Thyroid gland (tissue), 4 donors: ENCODE data around the gene POPDC3.

Source experiments
- POLR2A ChIP-seq, 2 donors: fragments of 450-650 bp; IDR thresholded peaks; one replicate each; pipeline ENCODE4 v1.6.1; 2017; ENCODE audit warnings: antibody characterized with exemption in 2 of 2, mild to moderate bottlenecking in 2 of 2, moderate library complexity in 1 of 2
- TF ChIP-seq, protein P1 (sequence below), 6 experiments: fragments of 200-600 bp in 3 of 6; fragments of 450-650 bp in 3 of 6; sonication (generic) in 3 of 6; IDR thresholded peaks; one replicate each; pipeline ENCODE4 v1.5.1; 2016 to 2019; ENCODE audit warnings: antibody characterized with exemption in 6 of 6, mild to moderate bottlenecking in 2 of 6, inconsistent platforms in 1 of 6, moderate library complexity in 1 of 6

DNA sequence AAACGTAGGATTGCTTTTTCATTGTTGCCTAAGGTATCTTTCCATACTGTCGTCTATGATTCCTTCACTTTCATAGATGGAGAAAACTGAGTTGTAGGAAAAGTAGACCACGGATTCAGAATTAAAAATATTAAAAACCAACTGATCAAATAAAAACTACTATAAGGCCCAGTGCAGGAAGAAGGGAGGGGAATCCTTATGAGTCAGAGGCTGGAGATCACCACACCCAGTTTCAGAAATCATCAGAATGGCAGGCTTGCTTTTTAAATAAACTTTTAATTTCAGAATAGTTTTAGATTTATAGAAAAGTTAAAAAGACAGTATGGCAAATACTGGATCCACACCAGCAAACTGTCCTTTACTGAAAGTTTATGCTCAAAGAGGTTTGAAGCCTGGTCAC, 32.0 kb upstream of the POPDC3 start:
- TF ChIP-seq, protein P1, sequence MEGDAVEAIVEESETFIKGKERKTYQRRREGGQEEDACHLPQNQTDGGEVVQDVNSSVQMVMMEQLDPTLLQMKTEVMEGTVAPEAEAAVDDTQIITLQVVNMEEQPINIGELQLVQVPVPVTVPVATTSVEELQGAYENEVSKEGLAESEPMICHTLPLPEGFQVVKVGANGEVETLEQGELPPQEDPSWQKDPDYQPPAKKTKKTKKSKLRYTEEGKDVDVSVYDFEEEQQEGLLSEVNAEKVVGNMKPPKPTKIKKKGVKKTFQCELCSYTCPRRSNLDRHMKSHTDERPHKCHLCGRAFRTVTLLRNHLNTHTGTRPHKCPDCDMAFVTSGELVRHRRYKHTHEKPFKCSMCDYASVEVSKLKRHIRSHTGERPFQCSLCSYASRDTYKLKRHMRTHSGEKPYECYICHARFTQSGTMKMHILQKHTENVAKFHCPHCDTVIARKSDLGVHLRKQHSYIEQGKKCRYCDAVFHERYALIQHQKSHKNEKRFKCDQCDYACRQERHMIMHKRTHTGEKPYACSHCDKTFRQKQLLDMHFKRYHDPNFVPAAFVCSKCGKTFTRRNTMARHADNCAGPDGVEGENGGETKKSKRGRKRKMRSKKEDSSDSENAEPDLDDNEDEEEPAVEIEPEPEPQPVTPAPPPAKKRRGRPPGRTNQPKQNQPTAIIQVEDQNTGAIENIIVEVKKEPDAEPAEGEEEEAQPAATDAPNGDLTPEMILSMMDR (IDR thresholded peaks at IDR 0.05) = no peak
- TF ChIP-seq POLR2A (IDR thresholded peaks at IDR 0.05) = no peak
